HG02938 (cell line): ENCODE results near the gene MAU2.

Source experiments
- ATAC-seq: cut with Tn5 transposase; IDR thresholded peaks from one replicate; pipeline ENCODE4 v1.9.1; 2021; ENCODE audit warnings: mild to moderate bottlenecking, moderate library complexity; ENCODE audit not compliant: unreplicated experiment

Gene MAU2

DNA sequence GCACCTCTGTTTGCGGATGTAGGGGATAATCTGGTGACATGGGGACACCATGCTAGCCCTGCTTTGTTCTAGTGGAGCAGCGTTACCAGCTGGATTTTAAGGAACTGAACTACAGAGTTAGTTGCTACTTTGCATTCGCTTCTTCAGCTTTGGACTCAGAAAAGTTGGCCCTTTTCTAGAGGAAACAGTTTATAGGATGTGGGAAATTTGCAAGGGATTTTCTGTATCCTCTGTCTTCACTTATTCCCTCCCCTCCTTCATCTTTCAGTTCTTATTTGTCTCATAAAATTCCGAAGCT, 87.0 kb downstream of the MAU2 start:
- no peak for ATAC-seq
